Measurements from ENCODE around the gene SEPHS2.
"Not testable (repeated sequence)": the region's sequence is repeated elsewhere in the genome, so short reads cannot be mapped to it uniquely, and the experiment has no call there.

Gene SEPHS2

DNA sequence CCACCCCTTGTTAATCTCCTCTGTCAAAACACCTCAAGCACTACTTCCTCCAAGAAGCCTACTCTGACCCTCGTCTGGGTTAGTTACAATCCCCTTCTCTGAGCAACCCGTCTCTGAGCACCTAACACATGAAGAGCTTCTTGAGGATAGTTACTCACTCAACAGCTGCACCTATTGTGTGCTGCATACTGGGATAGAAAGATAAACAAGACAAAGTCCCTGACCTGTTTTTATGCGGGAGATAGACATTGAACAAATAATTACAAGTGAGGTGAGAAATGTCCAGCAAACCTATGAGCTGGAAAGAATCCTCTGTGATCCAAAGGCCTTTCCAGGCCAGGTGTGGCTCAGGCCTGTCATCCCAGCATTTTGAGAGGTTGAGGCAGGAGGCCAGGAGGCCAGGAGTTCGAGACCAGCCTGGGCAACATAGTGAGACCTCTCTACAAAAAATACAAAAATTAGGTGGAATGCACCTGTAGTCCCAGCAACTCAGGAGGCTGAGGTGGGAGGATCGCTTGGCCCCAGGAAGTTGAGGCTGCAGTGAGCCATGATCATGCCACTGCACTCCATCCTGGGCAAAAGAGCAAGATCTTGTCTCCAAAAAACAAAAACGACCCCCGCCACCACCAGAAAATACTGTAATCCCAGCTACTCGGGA lies 43.8 kb downstream of the SEPHS2 start:
- H3K27ac Mint-ChIP-seq: peak overlapping the region; percentile 72

DNA sequence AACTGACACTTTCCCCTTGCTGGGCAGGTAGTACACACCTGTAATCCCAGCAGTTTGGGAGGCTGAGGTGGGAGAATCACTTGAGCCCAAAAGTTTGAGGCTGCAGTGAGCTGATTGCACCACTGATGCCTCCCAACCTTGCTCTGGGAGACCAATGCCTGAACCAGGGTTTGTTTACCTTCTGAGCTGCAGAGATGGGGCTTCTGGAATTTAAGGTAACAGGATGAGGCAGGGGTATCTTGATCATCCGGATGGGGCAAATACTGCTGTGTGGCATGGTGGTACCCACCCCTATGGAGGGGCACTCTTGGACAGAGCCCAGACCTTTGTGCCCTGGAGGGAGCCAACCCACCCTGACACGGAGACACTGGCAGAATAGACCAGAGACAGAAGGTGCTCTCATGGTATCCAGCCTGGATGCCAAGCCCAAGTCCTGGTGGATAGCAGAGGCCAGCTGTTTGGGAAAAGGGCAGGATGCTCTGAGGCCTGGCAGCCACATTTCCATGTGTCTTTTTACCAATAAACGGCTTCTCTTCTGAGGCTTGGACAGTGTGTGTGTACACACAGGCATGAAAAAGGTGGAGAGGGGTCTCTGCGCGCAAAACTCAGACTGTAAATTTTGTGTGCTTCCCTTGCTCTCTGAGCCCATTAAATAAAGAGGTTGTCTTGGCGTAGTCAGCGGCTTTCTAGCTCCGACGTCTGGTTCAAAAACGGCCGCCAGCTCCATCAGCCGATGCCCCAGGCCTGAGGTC lies 46.1 kb downstream of the SEPHS2 start:
- H3K4me3 Mint-ChIP-seq: peak overlapping the region; percentile 86
- peaks cover 45% of the 10 kb centered on the region for H3K4me1 Mint-ChIP-seq (ENCODE audit: low read depth)
- H3K27me3 Mint-ChIP-seq: no peaks in the 10 kb centered on the region
- peak overlapping the region; percentile 81 for H3K27ac Mint-ChIP-seq
- H3K36me3 Mint-ChIP-seq: no peaks in the 10 kb centered on the region
- H3K9me3 Mint-ChIP-seq (ENCODE audit: low read depth): no peaks in the 10 kb centered on the region

More for the DNA sequence above, 43.8 kb downstream of the SEPHS2 start:
- H3K4me3 Mint-ChIP-seq: peak overlapping the region; percentile 86
- H3K27me3 Mint-ChIP-seq: no peaks in the 10 kb centered on the region
- H3K9me3 Mint-ChIP-seq (ENCODE audit: low read depth): no peaks in the 10 kb centered on the region
- peaks cover 37% of the 10 kb centered on the region for H3K4me1 Mint-ChIP-seq (ENCODE audit: low read depth)
- no peaks in the 10 kb centered on the region for H3K36me3 Mint-ChIP-seq

DNA sequence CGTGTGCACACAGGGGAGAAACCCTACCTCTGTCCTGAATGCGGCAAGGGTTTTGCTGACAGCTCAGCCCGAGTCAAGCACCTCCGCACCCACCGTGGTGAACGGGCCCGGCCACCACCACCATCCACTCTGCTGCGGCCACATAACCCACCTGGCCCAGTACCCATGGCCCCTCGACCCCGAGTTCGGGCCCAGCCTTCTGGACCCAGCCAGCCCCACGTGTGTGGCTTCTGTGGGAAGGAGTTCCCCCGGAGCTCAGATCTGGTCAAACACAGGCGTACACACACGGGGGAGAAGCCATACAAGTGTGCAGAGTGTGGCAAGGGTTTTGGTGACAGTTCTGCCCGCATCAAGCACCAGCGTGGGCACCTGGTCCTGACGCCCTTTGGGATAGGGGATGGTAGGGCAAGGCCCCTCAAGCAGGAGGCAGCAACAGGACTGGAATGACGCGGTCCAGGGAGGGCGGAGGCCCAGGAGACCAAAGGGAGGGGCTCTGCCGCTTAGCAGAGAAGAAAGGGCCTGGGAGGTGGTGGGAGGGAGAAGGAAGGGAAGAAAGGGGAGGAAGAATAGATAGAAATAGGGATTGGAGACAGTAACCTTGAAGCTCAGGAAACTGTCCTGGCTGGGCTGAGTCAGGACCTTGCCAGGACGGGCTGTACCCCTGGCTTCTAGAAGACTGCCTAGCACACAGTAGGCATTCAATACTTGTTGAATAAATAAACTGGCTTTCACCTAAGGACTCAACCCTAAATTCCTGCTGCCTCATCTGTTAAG lies 46.8 kb downstream of the SEPHS2 start:
- no peaks in the 10 kb centered on the region for H3K27me3 Mint-ChIP-seq
- H3K27ac Mint-ChIP-seq: no peak overlapping the region
- H3K4me3 Mint-ChIP-seq: peak overlapping the region; percentile 86
- peaks cover 49% of the 10 kb centered on the region for H3K4me1 Mint-ChIP-seq (ENCODE audit: low read depth)
- no peaks in the 10 kb centered on the region for H3K9me3 Mint-ChIP-seq (ENCODE audit: low read depth)
- H3K36me3 Mint-ChIP-seq: no peaks in the 10 kb centered on the region

DNA sequence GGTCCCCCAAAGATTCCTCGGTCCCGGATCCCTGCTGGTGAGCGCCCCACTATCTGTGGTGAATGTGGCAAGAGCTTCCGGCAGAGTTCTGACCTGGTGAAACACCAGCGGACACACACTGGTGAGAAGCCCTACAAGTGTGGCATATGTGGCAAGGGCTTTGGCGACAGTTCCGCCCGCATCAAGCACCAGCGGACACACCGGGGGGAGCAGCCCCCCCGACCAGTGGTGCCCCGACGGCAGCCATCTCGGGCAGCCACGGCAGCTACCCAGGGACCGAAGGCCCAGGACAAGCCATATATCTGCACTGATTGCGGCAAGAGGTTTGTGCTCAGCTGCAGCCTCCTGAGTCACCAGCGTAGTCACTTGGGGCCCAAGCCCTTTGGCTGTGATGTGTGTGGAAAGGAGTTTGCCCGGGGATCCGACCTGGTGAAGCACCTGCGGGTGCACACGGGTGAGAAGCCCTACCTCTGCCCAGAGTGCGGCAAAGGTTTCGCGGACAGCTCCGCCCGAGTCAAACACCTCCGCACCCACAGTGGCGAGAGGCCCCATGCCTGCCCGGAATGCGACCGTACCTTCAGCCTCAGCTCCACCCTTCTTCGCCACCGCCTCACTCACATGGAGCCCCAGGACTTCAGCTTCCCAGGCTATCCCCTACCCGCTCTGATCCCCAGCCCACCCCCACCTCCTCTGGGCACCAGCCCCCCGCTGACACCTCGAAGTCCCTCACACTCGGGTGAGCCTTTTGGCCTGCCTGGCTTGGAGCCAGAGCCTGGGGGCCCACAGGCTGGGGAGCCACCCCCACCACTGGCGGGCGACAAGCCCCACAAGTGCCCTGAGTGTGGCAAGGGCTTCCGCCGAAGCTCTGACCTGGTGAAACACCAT lies 47.7 kb downstream of the SEPHS2 start:
- no peak overlapping the region for H3K27ac Mint-ChIP-seq
- peaks cover 49% of the 10 kb centered on the region for H3K4me1 Mint-ChIP-seq (ENCODE audit: low read depth)
- no peaks in the 10 kb centered on the region for H3K36me3 Mint-ChIP-seq
- no peak overlapping the region for H3K4me3 Mint-ChIP-seq
- H3K9me3 Mint-ChIP-seq (ENCODE audit: low read depth): no peaks in the 10 kb centered on the region
- no peaks in the 10 kb centered on the region for H3K27me3 Mint-ChIP-seq

DNA sequence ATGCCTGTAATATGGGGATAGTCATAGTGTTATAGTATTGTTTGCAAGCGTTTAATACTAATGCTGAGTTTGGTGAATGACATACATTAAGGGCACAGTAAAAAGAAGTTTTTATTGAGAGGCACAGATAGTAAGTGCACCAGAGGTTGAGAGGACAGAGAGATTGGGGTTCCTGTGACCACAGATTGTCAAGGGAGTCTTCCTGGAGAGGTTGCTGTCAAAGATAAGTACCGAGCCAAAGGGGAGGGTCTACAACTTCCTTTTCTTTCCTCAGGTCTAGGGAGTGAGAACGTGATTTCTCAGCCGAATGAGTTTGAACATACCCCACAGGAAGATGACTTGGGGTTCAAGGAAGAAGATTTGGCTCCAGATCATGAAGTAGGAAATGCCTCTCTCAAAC lies 48.6 kb downstream of the SEPHS2 start:
- H3K27ac Mint-ChIP-seq: peak overlapping the region; percentile 11
- H3K4me1 Mint-ChIP-seq (ENCODE audit: low read depth): peaks cover 46% of the 10 kb centered on the region
- no peaks in the 10 kb centered on the region for H3K9me3 Mint-ChIP-seq (ENCODE audit: low read depth)
- H3K27me3 Mint-ChIP-seq: no peaks in the 10 kb centered on the region
- H3K36me3 Mint-ChIP-seq: no peaks in the 10 kb centered on the region
- peak overlapping the region; percentile 92 for H3K4me3 Mint-ChIP-seq

DNA sequence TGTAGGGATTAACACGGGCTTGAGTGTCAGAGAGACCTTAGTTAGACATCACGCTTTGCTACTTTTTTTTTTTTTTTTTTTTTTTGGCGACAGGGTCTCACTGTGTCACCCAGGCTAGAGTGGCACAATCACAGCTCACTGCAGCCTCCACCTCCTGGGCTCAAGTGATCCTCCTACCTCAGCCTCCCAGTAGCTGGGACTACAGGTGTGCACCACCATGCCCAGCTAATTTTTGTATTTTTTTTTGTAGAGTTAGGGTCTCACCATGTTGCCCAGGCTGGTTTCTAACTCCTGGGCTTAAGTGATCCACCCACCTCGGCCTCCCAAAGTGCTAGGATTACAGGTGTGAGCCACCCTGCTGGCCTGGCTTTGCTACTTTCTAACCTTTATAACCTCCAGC lies 49.0 kb downstream of the SEPHS2 start:
- not testable (repeated sequence) for H3K27ac Mint-ChIP-seq; H3K27me3 Mint-ChIP-seq; H3K9me3 Mint-ChIP-seq (ENCODE audit: low read depth); H3K36me3 Mint-ChIP-seq
- Mint-ChIP-seq H3K4me1 (ENCODE audit: low read depth) (peaks cover 45% of the 10 kb centered on the region), H3K4me3 (peak overlapping the region; percentile 92)

GRCh38 chr16:30395992-30396585 lies 49.6 kb downstream of the SEPHS2 start:
- no peaks in the 10 kb centered on the region for H3K9me3 Mint-ChIP-seq (ENCODE audit: low read depth)

DNA sequence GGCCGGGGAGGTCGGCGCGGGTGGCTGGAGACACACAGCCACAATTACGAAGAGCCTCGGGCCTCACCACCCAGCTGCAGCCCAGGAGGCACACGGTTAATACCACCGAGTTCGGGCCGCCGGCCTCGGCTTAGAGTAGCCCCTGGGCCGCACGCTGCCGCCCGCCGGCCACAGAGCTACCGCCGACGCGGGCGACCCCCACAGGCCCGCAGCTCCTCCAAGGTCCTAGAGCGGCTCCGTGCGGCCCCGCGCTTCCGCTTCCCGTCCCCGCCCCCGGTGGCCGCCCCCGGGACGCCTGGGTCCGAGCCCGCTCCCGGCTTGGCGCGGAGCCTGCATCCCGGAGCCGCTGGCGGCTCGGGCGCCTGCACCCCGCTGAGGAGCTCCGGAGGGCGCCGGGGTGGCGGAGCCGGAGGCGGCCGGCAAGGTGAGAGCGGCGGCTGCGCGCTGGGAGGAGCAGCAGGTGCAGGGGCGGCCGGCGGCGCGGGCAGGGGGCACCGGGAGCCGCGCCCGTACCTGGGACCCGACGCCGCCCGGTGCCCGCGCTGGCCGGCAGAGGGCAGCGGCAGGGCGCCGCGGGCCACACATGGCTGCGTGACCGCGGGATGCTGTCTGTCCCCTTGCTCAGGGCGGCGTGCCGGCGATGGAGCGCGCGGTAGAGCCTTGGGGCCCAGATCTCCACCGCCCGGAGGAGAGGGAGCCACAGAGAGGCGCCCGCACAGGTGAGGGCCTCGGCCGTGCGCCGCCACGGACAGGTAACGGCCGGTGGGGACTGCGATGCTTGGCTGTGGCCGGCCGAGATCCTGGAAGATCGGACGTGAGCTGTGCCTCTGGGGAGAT lies 50.3 kb downstream of the SEPHS2 start, which contains the start of gene ZNF48:
ZNF48 (plus strand) TSS at position 266 of the 837 bp plus-strand sequence; CDS start at position 641, 375 bp downstream.
- no peaks in the 10 kb centered on the region for H3K36me3 Mint-ChIP-seq
- H3K9me3 Mint-ChIP-seq (ENCODE audit: low read depth): no peaks in the 10 kb centered on the region
- peak within 1 kb of the TSS; percentile 92 for H3K4me3 Mint-ChIP-seq
- no peaks in the 10 kb centered on the region for H3K27me3 Mint-ChIP-seq
- H3K4me1 Mint-ChIP-seq (ENCODE audit: low read depth): peaks cover 38% of the 10 kb centered on the region
- peak within 1 kb of the TSS; percentile 72 for H3K27ac Mint-ChIP-seq

More at GRCh38 chr16:30395992-30396585, 49.6 kb downstream of the SEPHS2 start:
- peaks cover 43% of the 10 kb centered on the region for H3K4me1 Mint-ChIP-seq (ENCODE audit: low read depth)
- H3K27ac Mint-ChIP-seq: peak overlapping the region; percentile 72
- no peaks in the 10 kb centered on the region for H3K36me3 Mint-ChIP-seq
- H3K27me3 Mint-ChIP-seq: no peaks in the 10 kb centered on the region
- H3K4me3 Mint-ChIP-seq: peak overlapping the region; percentile 92

GRCh38 chr16:30394592-30395154 lies 51.0 kb downstream of the SEPHS2 start:
- H3K36me3 Mint-ChIP-seq: no peaks in the 10 kb centered on the region
- H3K9me3 Mint-ChIP-seq (ENCODE audit: low read depth): no peaks in the 10 kb centered on the region
- H3K27ac Mint-ChIP-seq: peak overlapping the region; percentile 66
- no peaks in the 10 kb centered on the region for H3K27me3 Mint-ChIP-seq
- peak overlapping the region; percentile 90 for H3K4me3 Mint-ChIP-seq
- peaks cover 32% of the 10 kb centered on the region for H3K4me1 Mint-ChIP-seq (ENCODE audit: low read depth)

Measured in activated naive CD8-positive, alpha-beta T cell (primary cell).